RWPE2 (cell line): Measurements from ENCODE around the gene SLC36A3.
"Not testable (repeated sequence)": the region's sequence is repeated elsewhere in the genome, so short reads cannot be mapped to it uniquely, and the experiment has no call there.

Source experiments
- ATAC-seq: fragments of 200-7000 bp; cut with Tn5 transposase; 3 replicates; pipeline ENCODE4 v1.9.1; 2021; ENCODE audit warnings: low read depth
- DNase-seq: peaks from one replicate; pipeline ENCODE4 v3.0.0-alpha.2; 2020; ENCODE audit warnings: low spot score
- H3K27ac ChIP-seq: fragments of 450-650 bp; 2 replicates; pipeline ENCODE4 v1.5.1; 2017; ENCODE audit warnings: mild to moderate bottlenecking; ENCODE audit not compliant: poor library complexity, severe bottlenecking
- H3K27me3 ChIP-seq: fragments of 250-450 bp; sonication (Bioruptor Pico); 2 replicates; pipeline ENCODE4 v1.5.1; 2021; ENCODE audit warnings: mild to moderate bottlenecking, moderate library complexity; ENCODE audit not compliant: insufficient read depth, poor library complexity, severe bottlenecking
- H3K36me3 ChIP-seq: fragments of 250-450 bp; sonication (Bioruptor Pico); 2 replicates; pipeline ENCODE4 v1.5.1; 2020; ENCODE audit warnings: low read depth, mild to moderate bottlenecking, moderate library complexity
- H3K4me1 ChIP-seq: fragments of 250-450 bp; sonication (Bioruptor Pico); 2 replicates; pipeline ENCODE4 v1.5.1; 2021; ENCODE audit warnings: mild to moderate bottlenecking, moderate library complexity; ENCODE audit not compliant: insufficient read depth, poor library complexity, severe bottlenecking
- H3K4me3 ChIP-seq: fragments of 250-450 bp; sonication (Bioruptor Pico); 2 replicates; pipeline ENCODE4 v1.5.1; 2021; ENCODE audit warnings: mild to moderate bottlenecking, moderate library complexity; ENCODE audit not compliant: severe bottlenecking
- H3K9me3 ChIP-seq: fragments of 250-450 bp; sonication (Bioruptor Pico); 2 replicates; pipeline ENCODE4 v1.5.1; 2021; ENCODE audit warnings: mild to moderate bottlenecking, moderate library complexity; ENCODE audit not compliant: severe bottlenecking
- CTCF ChIP-seq: fragments of 450-650 bp; IDR thresholded peaks from one replicate; pipeline ENCODE4 v1.5.1; 2017; ENCODE audit warnings: mild to moderate bottlenecking, moderate library complexity; ENCODE audit not compliant: poor library complexity, severe bottlenecking

The SLC36A3 gene

GRCh38 chr5:151255621-151256286, 47.8 kb downstream of the SLC36A3 start:
- no peak overlapping the region for H3K4me3 ChIP-seq
- peak overlapping the region; percentile 95 for H3K27ac ChIP-seq
- no peaks in the 10 kb centered on the region for H3K9me3 ChIP-seq
- H3K27me3 ChIP-seq: no peaks in the 10 kb centered on the region
- DNase-seq: no peak
- TF ChIP-seq CTCF: no peak
- peaks cover 38% of the 10 kb centered on the region for H3K4me1 ChIP-seq
- H3K36me3 ChIP-seq: peaks cover 13% of the 10 kb centered on the region
- ATAC-seq: no peak

DNA sequence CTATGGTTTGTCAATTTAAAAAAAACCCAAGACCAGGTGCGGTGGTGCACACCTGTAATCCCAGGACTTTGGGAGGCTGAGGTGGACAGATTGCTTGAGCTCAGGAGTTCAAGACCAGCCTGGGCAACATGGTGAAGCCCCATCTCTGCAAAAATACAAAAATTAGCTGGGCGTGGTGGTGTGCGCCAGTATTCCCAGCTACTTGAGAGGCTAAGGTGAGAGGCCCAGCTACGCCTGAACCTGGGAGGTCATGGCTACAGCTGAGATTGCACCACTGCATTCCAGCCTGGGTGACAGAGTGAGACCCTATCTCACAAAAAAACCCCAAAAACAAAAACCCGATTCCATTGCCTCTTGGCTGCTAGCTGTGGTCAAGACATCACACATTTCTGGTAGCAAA, 48.6 kb downstream of the SLC36A3 start:
- H3K27me3 ChIP-seq, H3K36me3 ChIP-seq, H3K9me3 ChIP-seq, ATAC-seq, DNase-seq, H3K4me3 ChIP-seq: not testable (repeated sequence)
- H3K4me1 ChIP-seq: peaks cover 38% of the 10 kb centered on the region
- H3K27ac ChIP-seq: peak overlapping the region; percentile 95

DNA sequence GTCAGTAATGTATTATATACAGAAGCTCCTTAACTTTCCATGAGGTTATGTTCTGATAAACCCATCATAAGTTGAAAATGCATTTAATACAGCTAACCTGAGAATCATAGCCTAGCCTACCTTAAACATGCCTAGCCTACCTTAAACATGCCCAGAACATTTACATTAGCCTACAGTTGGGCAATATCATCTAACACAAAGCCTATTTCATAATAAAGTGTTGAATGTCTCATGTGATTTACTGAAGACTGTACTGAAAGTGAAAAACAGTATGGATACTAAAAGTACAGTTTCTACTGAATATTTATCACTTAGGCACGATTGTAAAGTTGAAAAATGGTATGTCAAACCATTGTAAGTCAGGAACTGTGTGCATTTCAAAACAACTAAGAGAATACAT, 49.0 kb downstream of the SLC36A3 start:
- no peak for TF ChIP-seq CTCF
- no peaks in the 10 kb centered on the region for H3K9me3 ChIP-seq
- DNase-seq (no peak), ATAC-seq (no peak)
- H3K27me3 ChIP-seq: no peaks in the 10 kb centered on the region
- H3K27ac ChIP-seq: peak overlapping the region; percentile 95
- H3K36me3 ChIP-seq: peaks cover 1% of the 10 kb centered on the region
- peaks cover 38% of the 10 kb centered on the region for H3K4me1 ChIP-seq
- peak overlapping the region; percentile 64 for H3K4me3 ChIP-seq

DNA sequence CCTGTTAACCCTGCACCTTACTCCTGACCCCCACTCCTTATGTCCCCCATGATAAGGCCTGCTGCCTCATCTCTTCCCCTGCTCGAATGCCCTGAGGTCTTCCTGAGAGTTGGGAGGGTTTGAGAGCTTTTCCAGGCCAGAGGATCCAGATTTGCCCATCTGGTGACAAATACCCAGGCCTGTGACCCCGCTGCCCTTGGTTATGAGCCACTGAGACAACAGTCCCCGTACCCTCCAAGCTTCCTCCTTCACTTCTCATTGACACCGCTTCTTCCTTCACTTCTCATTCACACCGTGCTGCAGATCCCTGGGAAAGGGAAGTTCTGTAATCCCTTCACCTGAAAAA, 50.0 kb downstream of the SLC36A3 start:
- H3K36me3 ChIP-seq: no peaks in the 10 kb centered on the region; the same call in 1 of the 2 replicates
- H3K27me3 ChIP-seq: no peaks in the 10 kb centered on the region
- H3K4me3 ChIP-seq: peak overlapping the region; percentile 64
- H3K27ac ChIP-seq: peak overlapping the region; percentile 95
- DNase-seq: no peak
- no peak for TF ChIP-seq CTCF
- no peaks in the 10 kb centered on the region for H3K9me3 ChIP-seq
- peaks cover 32% of the 10 kb centered on the region for H3K4me1 ChIP-seq
- ATAC-seq: no peak

DNA sequence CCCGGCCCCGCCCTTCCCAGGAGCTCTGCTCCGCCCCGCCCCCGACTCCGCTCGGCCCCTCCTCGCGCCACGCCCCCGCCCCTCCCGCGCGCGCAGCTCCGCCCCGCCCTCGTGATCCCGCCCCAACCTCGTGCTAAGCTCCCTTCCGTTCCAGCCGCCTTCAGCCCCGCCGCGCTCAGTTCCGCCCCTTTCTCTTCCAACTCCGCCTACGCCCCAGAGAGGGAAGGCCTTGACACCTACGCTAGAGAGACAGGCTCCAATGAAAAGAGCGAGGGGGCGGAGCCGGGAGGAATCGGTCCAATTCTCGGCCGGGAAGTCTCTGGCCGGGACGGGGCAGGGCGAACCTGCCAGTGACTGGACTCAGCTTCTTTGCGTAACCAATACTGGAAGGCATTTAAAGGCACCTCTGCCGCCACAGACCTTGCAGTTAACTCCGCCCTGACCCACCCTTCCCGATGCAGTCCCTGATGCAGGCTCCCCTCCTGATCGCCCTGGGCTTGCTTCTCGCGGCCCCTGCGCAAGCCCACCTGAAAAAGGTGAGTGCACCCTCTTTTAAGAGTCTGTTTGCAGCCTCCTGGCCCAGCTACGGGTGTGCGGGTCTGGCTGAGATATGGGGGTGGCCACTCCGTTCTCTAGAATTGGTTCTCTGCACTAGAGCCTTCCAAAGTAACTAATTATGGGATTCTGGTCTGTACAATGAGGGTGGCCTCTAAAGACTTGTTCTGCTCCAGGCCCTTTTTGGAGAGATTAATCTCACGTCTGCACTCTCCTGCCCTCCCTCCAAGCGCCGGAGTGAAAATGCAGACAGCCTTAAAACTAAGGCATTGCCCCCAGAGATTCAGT, 50.6 kb downstream of the SLC36A3 start, which contains the start of gene GM2A:
Gene GM2A (plus strand): TSS at position 424 of the 843 bp plus-strand sequence. CDS start 32 bp downstream, at position 456.
- H3K9me3 ChIP-seq: no peaks in the 10 kb centered on the region
- ATAC-seq (peak; percentile 88), DNase-seq (peak; percentile 100)
- peak within 1 kb of the TSS; percentile 64 for H3K4me3 ChIP-seq
- H3K4me1 ChIP-seq: peaks cover 26% of the 10 kb centered on the region
- H3K36me3 ChIP-seq: no peaks in the 10 kb centered on the region; the same call in 1 of the 2 replicates
- H3K27me3 ChIP-seq: no peaks in the 10 kb centered on the region
- TF ChIP-seq CTCF: no peak
- H3K27ac ChIP-seq: peak within 1 kb of the TSS; percentile 95
